SH-SY5Y (cell line): ENCODE data around the gene SLC12A2.

Experiments used
- GATA2 ChIP-seq: IDR thresholded peaks from 2 replicates; pipeline ENCODE4 v1.6.1; 2011; ENCODE audit warnings: mild to moderate bottlenecking, low read depth, low read length
- GATA3 ChIP-seq: IDR thresholded peaks from 2 replicates; pipeline ENCODE4 v1.6.1; 2011; ENCODE audit warnings: low read depth, mild to moderate bottlenecking, low read length, moderate library complexity

DNA sequence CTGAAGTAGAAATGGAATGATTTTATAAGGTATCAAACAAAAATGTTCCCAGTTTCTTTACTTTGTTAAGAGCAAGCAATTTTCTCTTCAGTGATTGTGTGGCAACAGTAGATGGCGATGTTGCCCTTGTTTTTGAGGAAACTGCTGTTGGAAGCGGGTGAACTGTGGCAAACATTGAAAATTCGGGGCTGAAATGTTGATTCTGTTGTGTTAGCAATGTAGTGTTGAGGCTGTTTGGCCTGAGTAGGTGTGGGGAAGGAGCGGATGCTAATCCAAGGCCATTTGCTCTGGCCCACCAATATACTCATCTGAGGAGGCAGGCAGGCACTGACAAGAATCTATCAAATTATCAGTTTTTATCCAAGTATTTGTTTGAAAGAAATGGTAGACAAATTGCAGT is 129.8 kb downstream of the SLC12A2 start:
- TF ChIP-seq GATA2 = no peak
- no peak for TF ChIP-seq GATA3
